Measurements from ENCODE around the gene AIMP1.

AIMP1 gene

DNA sequence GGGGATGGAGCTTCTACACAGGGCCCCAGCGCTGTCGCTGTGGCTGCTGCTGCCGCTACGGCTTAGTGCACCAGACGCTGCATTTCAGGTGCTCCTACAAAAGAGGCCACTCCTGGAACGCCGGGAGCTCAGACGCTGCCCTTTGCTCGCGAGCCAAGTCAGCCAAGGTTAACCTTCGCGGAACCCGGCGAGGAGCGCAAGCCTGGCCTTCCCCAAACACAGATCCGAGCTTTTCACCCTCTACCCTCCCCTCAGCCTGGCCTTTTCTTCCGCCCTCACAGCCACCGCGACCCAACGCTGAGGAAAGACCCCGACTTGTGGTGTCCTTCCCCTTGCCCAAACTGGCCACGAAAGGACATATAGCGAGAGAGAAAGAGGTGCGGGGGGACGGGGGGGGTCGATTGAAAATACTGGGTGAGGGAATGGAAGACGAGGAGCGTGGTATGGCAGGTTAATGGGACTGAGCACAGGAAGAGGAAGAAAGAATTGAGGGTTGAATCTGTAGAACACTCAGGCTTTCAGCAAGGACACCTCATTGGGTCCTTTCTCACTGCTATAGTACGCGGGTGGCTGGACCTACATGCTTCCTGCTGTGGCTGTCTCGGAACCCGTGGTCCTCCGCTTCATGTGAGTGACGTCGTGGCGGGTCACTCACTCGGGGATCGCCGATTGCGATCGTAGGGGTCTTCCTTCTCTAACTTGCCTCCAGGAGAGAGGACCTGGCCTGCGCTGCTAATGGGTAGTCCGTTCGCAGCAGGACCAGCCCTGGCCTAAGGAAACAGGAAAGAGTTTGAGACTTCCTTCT lies at the start of gene AIMP1, which contains the start of gene TBCK:
AIMP1 (plus strand) TSS at position 583 of the 805 bp plus-strand sequence. CDS start 8,460 bp downstream, outside the sequence.
TBCK (minus strand) TSS at position 242 of the 805 bp plus-strand sequence. CDS start 7,249 bp downstream, outside the sequence.
- DNase-seq (ENCODE audit: low spot score) = peak; percentile 84

DNA sequence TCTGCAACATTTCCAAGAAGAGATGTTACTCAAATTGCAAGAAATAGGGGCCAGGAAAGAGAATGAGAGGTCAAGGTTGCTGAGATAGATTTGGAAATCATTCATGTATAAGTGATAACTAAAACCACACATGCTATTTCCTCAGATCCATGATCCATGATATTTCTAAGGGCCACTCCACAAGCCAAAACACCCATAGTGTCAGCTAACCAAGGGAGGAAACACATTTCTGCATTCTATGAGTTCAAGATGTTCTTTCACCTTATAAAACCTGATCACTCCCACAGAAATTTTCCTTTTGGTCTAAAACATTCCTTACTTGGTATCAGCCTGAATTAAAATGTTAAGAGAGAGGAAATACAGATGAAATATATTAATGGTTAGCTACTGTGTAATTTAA lies 47.6 kb upstream of the AIMP1 start:
- no peak for DNase-seq (ENCODE audit: low spot score)

DNA sequence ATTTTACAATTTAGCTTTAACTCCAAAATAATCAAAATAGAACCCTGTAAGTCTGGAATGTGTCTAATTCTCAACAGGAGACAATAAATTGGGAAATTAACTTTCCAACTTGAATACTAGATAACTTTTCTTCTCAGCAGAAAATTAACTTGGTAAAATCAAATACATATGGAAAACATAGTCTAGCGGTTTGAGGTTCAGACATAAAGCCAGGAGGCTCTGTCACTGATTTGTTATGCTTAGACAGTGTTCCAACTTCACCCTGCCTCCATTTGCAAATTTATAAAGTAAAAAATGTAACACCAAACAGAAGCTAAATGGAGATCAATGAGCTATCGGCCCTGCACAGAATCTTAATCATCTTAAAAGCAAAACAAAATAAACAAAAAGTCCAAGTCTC lies 46.6 kb upstream of the AIMP1 start:
- DNase-seq (ENCODE audit: low spot score) = no peak

DNA sequence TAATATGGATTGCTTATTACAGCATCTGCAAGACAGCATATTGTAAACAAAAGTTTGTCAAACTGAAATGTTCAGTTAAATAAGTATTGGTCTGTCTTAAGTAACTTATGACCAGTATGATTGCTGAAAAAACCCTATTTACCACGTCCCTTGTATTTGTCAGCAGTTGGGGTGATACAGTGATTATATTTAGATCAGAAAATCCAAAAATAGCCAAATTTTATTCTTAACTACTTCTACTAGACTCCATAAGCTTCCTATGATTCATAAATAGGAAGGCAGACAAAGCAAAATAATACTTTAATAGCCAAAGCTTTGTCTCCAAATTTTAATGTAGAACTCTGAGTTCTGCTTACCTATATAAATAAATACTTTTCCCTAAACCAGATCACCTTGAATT lies 45.6 kb upstream of the AIMP1 start:
- DNase-seq (ENCODE audit: low spot score) = no peak

DNA sequence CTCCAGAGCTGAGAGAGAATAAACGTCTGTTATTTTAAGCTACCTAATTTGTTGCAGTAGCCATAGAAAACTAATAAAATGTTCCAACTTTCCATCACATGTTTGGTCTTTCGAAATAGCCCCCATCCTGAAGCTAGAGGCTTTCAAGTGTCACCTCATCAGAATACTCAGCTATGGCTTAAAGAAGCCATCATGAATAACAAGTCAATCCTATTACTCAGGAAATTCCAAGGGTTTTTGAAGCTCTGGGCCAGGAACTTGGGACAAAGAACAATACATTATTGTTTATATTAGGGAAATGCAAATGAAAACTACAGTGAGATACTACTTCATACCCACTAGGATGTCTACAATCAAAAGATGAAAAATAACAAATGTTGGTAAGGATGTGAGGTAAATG lies 42.5 kb upstream of the AIMP1 start:
- no peak for DNase-seq (ENCODE audit: low spot score)

DNA sequence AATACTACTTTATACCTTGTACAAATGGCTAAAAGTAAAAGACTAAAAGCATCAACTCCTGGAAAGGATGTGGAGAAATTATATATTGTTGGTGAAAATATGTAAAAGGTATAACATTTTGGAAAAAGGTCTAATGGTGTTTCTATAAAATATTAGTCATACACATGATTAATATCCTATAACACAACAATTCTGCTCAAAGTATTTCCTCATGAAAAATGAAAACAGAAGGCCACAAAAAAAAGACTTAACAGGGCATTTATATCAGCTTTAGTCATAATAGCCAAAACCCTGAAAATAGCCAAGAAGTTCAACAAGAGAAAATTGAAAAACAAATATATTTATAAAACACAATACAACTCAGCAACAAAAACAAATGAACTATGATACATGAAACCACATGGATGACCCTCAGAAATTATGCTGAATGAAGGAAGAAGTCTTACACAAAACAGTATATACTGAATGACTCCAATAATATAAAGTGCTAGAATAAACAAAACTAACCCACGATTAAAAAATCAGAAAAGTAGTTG lies 39.1 kb upstream of the AIMP1 start:
- DNase-seq (ENCODE audit: low spot score) = no peak

DNA sequence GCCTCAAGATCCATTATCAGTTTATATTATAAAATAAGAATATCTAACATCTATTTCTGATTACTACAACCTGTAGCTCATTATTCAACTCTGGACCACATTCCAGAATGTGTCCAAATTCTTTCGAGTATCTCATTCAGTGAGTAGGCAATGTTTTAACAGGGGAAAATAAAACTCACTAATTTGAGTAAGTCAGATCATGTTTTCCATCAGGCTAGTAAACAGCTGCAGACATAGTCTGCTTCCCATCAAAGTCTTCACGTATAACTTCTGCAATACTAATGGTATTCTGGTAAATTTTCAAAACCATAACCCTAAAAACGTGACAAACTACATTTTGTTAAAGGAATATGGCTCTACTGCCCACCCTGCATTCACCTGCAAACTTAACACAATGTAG lies 32.1 kb upstream of the AIMP1 start:
- DNase-seq (ENCODE audit: low spot score) = no peak

DNA sequence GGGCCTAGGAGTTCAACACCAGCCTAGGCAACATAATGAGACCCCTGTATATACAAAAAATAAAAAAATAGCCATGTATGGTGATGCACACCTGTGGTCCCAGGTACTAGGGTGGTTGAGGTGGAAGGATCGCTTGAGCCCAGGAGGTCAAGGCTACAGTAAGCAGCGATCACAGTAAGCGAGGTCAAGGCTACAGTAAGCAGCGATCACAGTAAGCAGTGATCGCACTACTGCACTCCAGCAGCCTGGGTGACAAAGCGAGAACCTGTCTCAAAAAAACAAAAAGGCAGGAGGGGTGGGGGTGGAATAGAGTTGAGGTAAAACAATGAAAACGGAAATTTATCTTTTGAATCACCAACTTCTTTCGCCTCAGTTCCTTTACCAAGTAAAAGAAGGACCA lies 29.7 kb upstream of the AIMP1 start:
- no peak for DNase-seq (ENCODE audit: low spot score)

DNA sequence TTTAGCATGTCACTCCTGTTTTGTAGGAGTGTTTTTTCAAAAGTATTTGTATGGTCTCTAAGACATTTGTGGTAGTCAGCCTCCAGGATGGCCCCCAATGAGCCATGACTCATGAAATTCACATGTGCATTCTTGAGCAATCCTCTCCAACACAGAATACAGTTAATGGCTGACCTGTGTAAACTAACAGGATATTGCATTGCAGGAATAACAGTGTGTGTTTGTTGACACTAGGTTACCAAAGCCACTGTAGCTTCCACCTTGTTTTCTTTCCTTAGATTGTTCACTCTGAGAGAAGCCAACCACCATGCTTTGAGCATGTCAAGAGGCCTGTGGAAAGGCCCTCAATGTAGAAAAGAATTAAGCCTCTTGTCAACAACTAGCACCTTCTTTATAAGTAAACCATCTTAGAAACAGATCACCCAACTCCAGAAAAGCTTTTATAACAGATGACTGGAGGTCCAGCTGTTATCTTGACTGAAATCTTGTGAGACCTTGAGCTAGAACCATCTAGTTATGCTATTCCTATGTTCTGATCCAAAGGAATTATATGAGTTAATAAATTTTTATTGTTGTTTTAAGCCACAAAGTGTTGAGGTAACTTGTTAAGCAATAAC lies 28.9 kb upstream of the AIMP1 start:
- peak; percentile 2 for DNase-seq (ENCODE audit: low spot score)

DNA sequence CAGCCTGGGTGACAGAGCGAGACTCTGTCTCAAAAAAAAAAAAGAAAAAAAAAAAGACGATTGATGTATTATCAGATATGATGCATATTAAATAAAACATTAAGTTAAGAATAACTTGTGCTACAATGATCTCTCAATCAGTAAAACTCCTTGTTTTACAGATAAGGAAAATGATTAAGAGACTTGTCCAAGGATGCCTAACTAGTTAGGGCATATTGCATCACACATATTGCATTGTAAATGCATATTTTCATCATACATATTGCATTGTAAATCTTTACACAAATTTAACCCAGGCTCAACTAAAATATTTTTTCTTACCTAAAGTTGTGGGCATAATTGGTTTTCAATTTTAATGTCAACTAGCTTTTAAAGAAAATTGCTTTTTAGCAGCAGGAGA lies 26.6 kb upstream of the AIMP1 start:
- DNase-seq (ENCODE audit: low spot score) = no peak

DNA sequence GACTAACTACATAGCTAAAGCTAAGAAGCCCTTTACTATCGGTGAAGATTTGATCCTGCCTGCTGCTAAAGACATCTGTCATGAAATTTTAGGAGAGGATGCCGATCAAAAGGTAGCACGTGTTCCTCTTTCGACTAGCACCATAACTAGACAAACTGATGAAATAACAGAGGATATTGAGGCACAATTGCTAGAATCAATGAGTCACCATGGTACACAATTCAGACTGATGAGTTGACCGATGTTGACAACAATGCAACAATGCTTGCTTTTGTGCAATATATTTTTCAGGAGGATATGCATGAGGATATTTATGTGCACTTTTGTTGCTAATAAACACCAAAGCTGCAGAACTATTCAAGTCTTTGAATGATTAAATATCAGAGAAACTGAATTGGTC lies 24.7 kb upstream of the AIMP1 start:
- DNase-seq (ENCODE audit: low spot score) = no peak

DNA sequence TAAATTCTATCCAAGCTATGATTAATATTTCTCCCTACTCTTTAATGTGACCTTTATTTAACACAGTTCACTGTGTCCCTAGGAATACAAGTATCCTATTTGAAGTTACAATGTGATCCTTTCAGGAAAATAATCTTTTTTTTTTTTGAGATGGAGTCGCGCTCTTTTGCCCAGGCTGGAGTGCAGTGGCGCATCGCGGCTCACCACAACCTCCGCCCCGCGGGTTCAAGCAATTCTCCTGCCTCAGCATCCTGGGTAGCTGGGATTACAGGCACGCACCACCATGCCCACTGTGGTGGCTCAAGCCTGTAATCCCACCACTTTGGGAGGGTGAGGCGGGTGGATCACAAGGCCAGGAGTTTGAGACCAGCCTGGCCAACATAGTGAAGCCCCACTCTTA lies 22.3 kb upstream of the AIMP1 start:
- DNase-seq (ENCODE audit: low spot score) = no peak

DNA sequence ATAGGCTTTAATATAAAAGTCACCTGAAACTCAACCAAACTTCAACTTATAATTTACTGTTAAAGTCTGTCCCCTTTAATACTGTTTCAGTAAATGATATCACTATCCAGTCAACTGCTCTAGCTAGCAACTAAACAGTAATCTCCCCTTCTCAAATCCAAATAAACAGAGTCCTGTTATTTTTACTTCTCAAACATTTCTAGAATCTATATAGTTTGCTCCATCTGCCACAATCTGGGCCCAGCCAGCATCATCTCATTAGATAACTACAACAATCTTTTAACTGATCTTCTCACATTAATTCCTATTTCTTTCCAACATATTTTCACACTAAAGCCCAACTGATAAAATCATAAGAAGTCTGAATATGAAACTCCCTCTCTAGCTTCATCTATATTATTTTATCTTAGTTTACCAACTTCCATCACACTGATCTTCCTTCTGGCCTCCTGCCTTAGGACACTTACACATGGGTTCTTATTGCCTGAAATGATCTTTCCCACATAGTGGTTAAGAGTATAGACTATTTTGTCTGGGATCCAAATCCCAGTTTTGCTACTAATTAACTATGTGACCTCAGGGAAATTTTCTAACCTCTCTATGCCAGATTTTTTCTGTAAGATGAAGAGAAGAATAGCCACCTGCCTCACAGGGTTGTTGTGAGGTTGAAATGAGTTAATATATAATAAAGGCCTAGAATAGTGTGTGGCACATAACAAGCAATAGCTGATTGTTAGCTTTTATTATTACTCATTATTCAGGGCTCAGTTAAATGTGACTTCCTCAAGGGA lies 18.9 kb upstream of the AIMP1 start:
- DNase-seq (ENCODE audit: low spot score) = no peak

DNA sequence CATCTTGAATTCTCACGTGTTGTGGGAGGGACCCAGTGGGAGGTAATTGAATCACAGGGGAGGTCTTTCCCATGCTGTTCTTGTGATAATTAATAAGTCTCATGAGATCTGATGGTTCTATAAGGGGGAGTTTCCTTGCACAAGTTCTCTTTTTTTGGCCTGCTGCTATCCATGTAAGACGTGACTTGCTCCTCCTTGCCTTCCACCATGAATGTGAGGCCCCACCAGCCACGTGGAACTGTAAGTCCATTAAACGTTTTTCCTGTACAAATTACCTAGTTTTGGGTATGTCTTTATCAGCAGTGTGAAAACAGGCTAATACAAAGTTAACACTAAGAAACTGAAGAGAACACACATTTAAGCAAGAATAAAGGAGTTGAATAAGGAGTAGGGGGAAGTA lies 16.4 kb upstream of the AIMP1 start:
- no peak for DNase-seq (ENCODE audit: low spot score)

DNA sequence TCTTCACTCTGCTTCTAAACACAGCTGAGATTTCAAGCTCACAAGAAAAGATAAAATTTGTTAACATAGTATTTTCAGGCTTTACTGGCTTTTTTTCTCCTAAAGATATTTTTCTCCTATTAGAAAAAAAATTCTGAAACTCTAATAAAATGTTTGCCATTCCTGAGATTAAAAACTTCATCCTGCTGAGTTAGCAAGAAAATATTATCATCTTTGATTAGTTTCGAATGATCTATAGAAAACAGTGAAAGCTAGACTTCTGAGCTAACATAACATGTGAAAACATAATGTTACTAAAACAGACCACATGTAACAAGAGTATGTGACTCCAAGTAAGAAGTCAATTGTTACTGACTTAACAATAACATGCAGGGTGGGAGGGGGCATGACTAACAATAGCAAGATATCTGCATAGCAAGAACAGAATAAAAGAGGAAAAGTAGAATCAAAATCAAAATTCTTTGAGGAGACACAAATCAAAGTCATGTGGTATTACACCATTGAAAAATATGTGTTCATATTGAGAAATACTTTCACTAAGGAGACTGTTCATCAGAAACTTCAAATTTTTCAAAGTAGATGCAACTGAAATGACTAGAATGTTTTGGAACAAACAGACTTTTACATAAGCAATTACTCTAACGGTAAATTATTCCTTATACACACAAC lies 14.8 kb upstream of the AIMP1 start:
- no peak for DNase-seq (ENCODE audit: low spot score)

DNA sequence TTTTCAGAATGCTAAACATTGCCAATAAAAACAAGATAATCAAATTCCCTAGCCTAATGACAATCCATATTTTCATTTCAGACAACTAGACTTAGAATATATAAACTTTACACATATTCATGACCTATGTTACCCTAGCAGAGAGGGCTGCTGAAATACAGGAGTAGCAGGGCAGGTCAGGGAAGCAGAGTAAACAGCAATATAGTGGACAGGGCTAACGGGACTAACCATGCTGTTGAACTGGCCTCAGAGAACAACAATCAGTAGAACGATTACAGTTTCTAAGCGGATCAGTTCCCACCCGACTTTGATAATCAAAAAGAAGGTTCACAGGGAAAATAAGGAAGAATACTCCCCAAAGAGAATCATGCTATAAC lies 14.3 kb upstream of the AIMP1 start:
- DNase-seq (ENCODE audit: low spot score) = no peak

DNA sequence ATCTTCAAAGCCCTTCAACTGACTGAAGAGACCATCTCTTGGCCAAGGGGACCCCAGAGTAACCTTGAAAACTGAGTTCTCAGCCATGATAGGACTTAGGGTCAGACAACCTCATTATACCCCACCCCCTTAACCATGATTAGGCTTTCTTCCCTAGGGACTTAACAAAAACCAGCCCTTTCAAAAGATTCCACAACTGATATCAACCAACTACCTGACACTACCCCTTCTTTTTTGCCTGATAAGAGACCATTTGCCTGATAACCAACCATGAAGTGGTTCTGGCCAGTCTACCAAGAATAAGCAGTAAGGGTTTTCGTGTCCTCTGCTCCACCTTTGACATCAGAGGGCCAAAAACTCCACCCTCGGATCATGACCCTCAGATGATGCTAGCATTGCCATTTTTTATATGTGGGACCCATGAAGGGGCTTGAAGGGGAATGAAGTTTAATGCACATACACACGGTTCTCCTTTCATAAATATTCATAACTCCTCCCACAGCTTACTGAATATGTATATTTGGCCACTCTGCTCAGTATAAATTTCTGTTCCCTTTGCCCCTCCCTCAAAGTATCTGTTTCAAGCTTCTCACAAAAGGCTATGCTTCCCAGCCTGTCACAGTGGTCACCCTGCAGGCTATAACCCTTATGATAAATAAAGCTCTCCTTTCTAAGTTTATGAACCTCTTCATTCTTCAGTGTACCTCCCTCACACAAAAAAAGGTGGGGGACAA lies 12.6 kb upstream of the AIMP1 start:
- DNase-seq (ENCODE audit: low spot score) = no peak

DNA sequence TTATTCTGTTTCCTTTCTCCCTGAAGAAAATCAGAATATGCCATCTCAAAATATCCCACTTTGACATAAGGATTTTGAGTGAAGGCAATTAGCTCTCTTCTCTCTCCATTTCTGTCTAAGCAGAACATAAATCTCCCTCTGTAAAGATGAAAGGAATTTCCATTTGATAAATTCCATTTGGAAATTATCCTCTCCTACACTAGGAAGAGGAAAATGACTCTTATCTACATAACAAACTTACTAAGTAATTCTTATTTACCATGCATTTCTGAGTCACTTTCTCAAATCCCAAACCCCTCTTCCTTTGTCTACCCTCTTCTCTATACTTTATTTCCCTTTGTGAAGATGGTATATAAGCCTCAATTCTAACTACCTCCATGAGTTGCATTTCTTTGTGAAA lies 11.7 kb upstream of the AIMP1 start:
- DNase-seq (ENCODE audit: low spot score) = no peak

DNA sequence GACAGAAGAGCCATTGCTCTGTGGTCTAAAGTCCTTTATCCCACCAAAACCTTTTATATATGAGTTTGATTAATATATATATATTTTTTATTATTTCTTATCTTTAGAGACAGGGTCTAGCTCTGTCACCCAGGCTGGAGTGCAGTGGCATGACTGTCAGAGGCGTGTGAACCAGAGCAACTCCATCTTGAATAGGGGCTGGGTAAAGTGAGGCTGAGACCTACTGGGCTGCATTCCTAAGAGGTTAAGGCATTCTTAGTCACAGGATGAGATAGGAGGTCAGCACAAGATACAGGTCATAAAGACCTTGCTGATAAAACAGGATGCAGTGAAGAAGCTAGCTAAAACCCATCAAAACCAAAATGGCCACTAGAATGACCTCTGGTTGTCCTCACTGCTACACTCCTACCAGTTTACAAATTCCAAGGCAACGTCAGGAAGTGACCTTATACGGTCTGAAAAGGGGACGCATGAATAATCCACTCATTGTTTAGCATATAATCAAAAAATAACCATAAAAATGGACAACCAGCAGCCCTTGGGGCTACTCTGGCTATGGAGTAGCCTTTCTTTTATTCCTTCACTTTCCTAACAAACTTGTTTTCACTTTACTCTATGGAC lies 10.8 kb upstream of the AIMP1 start:
- DNase-seq (ENCODE audit: low spot score) = no peak

DNA sequence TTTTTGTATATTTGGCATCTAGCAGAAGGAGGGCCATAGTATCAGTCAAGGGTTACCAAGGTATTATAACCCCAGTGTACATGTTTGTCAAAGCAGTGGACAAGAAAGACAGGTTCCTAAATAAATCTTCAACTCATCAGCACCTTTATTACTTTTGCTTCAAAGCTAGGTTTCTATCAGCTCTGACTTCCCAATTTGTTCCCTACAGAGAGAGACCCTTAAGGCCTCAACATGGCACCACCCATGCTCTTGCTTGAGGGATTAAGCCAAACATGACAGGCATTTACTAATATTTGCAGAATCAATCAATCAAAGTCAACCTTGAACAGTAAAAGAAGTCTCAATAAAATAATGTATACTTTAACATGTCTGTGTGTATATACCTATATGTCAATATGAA lies 9.8 kb upstream of the AIMP1 start:
- DNase-seq (ENCODE audit: low spot score) = no peak

DNA sequence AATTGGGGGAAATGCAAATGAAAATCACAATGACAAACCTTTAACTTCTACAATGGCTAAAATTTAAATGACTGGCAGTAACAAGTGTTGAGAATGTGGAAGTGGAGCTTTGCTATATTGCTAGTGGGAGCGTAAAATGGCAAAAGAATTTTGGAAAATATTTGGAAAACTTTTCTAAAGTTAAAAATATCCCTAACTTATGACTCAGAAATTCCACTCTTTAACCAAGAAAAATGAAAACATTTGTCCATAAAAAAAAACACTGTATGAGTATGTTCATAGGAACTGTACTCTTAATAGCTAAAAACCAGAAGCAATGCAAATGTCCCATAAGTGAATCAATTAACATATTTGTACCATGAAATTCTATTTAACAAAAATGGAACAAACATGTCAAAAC lies 4.0 kb upstream of the AIMP1 start:
- DNase-seq (ENCODE audit: low spot score) = no peak
